Spleen (tissue), 7 donors: ENCODE data around the gene ZNF222.

Experiments used
- POLR2A ChIP-seq, 3 donors: fragments of 450-650 bp; IDR thresholded peaks; one replicate each; pipeline ENCODE4 v1.5.1; 2017; ENCODE audit warnings: antibody characterized with exemption in 3 of 3, mild to moderate bottlenecking in 1 of 3
- POLR2AphosphoS5 ChIP-seq, 3 donors: sonication (generic); formaldehyde crosslinking; IDR thresholded peaks; one replicate each; pipeline ENCODE4 v1.5.1; 2017; ENCODE audit warnings: antibody characterized with exemption in 3 of 3
- TF ChIP-seq, protein P1 (sequence below), 11 experiments: fragments of 200-600 bp in 7 of 11; fragments of 450-650 bp in 4 of 11; sonication (generic) in 4 of 11; IDR thresholded peaks in 8 of 11; conservative IDR thresholded peaks in 3 of 11; 1 replicate in 7 of 11; 2 replicates in 4 of 11; pipeline versions ENCODE4 v1.4.0 to v1.8.0; 2016 to 2021; ENCODE audit warnings: antibody characterized with exemption in 11 of 11, inconsistent platforms in 4 of 11, mild to moderate bottlenecking in 1 of 11
- donor health status: DM: no; HTN: no; CAD: no; lungs with moderate emphysema.
- donor health status: DM: no; HTN: no; CAD: no.
- donor health status: DM: no; HTN: no; CAD: no.

DNA sequence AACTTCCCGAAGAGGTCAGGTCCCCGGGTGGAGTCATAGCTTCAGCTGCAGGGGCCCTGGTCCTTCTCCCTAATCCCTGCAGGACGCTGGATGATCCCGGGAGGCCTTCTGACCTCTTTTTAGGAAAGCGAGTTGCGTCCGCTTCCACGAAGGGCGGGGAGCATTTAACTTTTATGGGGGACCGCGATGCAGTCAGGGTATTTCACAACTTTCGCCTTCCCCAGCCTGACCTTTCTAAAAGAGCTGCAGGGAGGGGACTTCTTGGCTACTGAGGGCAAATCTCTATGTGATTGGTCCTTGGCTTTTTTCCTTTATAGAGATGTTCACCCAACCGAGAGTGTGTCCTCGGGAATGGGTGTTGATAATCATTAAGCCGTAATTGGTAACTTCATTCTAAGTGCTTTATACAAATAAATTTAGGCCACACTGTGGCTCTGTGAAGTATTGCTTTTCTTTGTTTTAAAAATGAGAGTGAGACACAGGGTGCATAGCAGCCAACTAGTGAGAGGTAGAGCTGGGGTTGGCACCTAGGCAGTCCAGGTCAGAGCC lies 21.6 kb upstream of the ZNF222 start:
- TF ChIP-seq, protein P1, sequence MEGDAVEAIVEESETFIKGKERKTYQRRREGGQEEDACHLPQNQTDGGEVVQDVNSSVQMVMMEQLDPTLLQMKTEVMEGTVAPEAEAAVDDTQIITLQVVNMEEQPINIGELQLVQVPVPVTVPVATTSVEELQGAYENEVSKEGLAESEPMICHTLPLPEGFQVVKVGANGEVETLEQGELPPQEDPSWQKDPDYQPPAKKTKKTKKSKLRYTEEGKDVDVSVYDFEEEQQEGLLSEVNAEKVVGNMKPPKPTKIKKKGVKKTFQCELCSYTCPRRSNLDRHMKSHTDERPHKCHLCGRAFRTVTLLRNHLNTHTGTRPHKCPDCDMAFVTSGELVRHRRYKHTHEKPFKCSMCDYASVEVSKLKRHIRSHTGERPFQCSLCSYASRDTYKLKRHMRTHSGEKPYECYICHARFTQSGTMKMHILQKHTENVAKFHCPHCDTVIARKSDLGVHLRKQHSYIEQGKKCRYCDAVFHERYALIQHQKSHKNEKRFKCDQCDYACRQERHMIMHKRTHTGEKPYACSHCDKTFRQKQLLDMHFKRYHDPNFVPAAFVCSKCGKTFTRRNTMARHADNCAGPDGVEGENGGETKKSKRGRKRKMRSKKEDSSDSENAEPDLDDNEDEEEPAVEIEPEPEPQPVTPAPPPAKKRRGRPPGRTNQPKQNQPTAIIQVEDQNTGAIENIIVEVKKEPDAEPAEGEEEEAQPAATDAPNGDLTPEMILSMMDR (IDR thresholded peaks at IDR 0.05 in 8 of 11, conservative IDR thresholded peaks at IDR 0.05 in 3 of 11): no peak
- TF ChIP-seq POLR2AphosphoS5 (IDR thresholded peaks at IDR 0.05): no peak
- TF ChIP-seq POLR2A (IDR thresholded peaks at IDR 0.05): no peak
